Retinal pigment epithelial cell (primary cell): ENCODE results near the gene PCDHGA5.
A peak's percentile ranks its signal among the peaks of the same experiment; 100 is the strongest.

Source experiments
- DNase-seq: peaks from one replicate; pipeline ENCODE4 v3.0.0-alpha.2; 2010; ENCODE audit warnings: low read depth
- H3K4me3 ChIP-seq: 2 replicates; pipeline ENCODE4 v1.5.1; 2011; ENCODE audit warnings: mild to moderate bottlenecking, low read length, control low read depth, moderate library complexity
- CTCF ChIP-seq: conservative IDR thresholded peaks from 2 replicates; pipeline ENCODE4 v1.5.1; 2011; ENCODE audit warnings: low read depth, low read length, control low read depth, inconsistent platforms

PCDHGA5 gene

DNA sequence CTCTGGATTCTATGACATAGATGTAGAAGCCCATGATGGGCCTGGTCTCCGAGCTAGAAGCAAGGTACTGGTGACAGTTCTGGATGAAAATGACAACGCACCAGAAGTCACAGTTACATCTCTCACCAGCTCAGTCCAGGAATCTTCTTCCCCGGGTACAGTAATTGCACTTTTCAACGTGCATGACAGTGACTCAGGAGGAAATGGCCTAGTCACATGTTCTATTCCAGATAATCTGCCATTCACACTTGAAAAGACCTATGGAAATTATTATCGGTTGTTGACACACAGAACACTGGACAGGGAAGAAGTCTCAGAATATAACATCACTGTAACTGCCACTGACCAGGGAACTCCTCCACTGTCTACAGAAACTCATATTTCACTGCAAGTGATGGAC is 7.8 kb upstream of the PCDHGA5 start:
- TF ChIP-seq CTCF, result no peak
- DNase-seq, result no peak
- no peak overlapping the region for H3K4me3 ChIP-seq

- TF ChIP-seq CTCF, result no peak
- H3K4me3 ChIP-seq, result no peak overlapping the region
- DNase-seq, result no peak
Observed at GRCh38 chr5:141356950-141357349, 7.0 kb upstream of the PCDHGA5 start.

DNA sequence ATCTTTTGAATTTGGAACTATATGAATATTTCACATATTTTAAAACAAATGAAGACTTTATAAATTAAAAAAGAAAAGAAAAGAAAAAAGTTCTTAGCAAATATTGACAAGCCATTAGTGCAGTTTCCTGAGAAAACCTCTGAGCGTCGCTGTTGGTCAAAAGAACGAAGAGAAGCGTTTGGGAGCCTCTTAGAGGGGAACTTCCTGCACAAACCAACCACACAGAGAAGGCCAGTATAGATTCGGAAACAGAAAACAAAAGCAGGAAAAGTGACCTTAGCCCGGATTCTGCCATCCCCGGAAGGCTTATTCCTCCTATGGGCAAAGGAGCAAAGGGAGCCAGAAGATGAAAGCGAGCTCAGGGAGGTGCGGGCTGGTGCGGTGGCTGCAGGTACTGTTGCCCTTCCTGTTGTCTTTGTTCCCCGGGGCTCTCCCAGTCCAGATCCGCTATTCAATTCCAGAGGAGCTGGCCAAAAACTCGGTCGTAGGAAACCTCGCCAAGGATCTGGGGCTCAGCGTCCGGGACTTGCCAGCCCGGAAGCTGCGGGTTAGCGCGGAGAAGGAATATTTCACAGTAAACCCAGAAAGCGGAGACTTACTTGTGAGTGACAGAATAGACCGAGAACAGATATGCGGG is 4.1 kb upstream of the PCDHGA5 start, which contains the start of gene PCDHGB2:
PCDHGB2 (plus strand) TSS at position 205 of the 637 bp plus-strand sequence; CDS start at position 347, 142 bp downstream.
- peak; percentile 22 for TF ChIP-seq CTCF
- H3K4me3 ChIP-seq, result peak within 1 kb of the TSS; percentile 22
- DNase-seq, result no peak

GRCh38 chr5:141360685-141361084 is 3.3 kb upstream of the PCDHGA5 start:
- TF ChIP-seq CTCF, result no peak
- no peak overlapping the region for H3K4me3 ChIP-seq
- no peak for DNase-seq

GRCh38 chr5:141362719-141363118 is 1.2 kb upstream of the PCDHGA5 start:
- no peak for TF ChIP-seq CTCF
- DNase-seq, result no peak
- no peak overlapping the region for H3K4me3 ChIP-seq

GRCh38 chr5:141366016-141366896 is 2.3 kb downstream of the PCDHGA5 start:
- no peak for TF ChIP-seq CTCF
- no peak for DNase-seq
- H3K4me3 ChIP-seq, result no peak overlapping the region
